NCI-H1436 (cell line): ENCODE measurements around the gene CAPZA2.
"Not testable (repeated sequence)": the region's sequence is repeated elsewhere in the genome, so short reads cannot be mapped to it uniquely, and the experiment has no call there.

ENCODE experiments used
- DNase-seq: peaks from one replicate; lab custom pipeline; 2025; lab: John Stamatoyannopoulos, UW

Gene CAPZA2

DNA sequence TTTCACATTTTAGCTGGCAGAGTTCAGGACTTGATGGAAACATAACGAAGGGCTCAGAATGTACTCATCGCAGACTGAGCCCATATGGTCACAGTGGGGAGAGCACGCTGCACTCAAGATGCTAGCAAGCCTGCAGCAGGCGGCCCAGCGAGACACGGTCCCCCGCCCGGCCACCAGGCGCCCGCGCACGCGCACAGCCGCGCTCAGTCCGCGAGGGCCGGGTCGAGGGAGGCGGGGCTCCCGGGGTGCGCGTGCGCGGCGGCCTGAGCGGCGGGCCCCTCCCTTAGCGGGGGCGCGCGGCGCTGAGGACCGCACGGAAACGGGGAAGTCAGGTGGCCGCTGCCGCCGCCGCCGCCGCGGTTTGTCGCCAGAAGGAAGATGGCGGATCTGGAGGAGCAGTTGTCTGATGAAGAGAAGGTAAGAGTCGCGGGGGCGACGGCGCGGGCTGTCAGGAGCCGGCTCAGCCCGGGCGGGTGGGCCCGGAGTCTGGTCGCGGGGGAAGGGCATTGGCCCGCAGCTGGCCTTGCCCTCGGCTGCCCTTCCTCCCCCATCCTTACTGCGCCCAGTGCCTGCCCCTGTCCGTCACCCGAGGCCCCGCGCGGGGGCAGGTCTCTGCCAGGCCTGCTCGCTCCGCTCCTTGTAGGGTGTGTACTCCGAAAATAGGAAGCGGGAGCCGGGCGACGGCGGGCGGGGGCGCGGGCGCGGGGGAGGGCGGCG, at the start of gene CAPZA2:
Gene CAPZA2 (plus strand): TSS at position 354 of the 717 bp plus-strand sequence. CDS start 25 bp downstream, at position 379.
- peak; percentile 88 for DNase-seq

GRCh38 chr7:116812860-116813259, 49.5 kb upstream of the CAPZA2 start:
- no peak for DNase-seq

- not testable (repeated sequence) for DNase-seq
Measured at GRCh38 chr7:116813371-116813770, 49.0 kb upstream of the CAPZA2 start.

DNA sequence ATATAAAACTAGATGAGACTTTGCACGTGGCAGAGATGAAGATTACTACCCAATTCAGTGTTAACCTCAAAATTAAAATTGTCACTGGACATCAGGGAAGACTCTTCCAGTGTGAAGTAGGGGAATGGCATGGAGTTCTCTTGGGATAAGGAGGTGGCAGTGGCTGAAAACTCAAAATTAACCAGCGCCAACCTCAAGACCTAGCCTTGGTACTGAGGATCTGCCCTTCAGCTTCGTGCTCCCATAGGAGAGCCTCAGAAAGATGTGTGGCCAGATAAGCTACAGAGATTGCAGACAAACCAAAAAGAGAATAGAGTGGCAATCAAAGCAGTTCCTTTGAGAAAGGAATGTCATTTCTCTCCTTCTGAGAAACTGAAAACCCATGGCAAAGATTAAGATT, 47.3 kb upstream of the CAPZA2 start:
- no peak for DNase-seq

- no peak for DNase-seq
Measured at GRCh38 chr7:116820149-116820548, 42.2 kb upstream of the CAPZA2 start.

DNA sequence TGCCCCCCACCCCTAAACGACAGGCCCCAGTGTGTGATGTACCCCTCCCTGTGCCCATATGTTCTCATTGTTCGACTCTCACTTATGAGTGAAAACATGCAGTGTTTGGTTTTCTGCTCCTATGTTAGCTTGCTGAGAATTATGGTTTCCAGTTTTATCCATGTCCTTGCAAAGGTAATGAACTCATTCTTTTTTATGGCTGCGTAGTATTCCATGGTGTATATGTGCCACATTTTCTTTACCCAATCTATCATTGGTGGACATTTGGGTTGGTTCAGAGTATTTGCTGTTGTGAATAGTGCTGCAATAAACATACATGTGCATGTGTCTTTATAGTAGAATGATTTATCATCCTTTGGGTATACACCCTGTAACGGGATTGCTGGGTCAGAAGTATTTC, 40.7 kb upstream of the CAPZA2 start:
- DNase-seq, result not testable (repeated sequence)

- no peak for DNase-seq
Measured at GRCh38 chr7:116824449-116824848, 37.9 kb upstream of the CAPZA2 start.

GRCh38 chr7:116828281-116828680, 34.1 kb upstream of the CAPZA2 start:
- no peak for DNase-seq

DNA sequence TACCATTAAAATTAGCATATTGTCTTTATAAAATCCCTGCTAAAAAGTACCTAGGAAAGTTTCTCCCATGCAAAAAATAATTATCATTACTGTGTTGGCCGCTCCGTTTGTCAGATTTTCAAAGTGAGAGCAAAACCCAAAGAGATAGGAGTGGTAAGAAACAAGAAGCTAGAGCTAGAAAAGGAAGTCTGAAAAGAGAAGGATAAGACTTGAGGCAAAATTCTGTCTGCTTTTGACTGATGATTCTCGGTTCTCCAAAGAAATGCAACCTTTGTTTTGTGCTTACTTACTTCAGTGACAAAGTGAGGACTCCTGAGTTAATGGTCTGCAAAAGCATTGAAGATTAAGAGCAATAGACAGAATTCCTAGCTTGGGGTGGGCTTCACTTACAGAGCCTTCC, 33.3 kb upstream of the CAPZA2 start:
- DNase-seq, result no peak

- no peak for DNase-seq
Measured at GRCh38 chr7:116829493-116829892, 32.9 kb upstream of the CAPZA2 start.

- DNase-seq, result no peak
Measured at GRCh38 chr7:116832692-116833091, 29.7 kb upstream of the CAPZA2 start.

- no peak for DNase-seq
Measured at GRCh38 chr7:116834815-116835504, 27.4 kb upstream of the CAPZA2 start.

GRCh38 chr7:116836048-116836447, 26.3 kb upstream of the CAPZA2 start:
- no peak for DNase-seq

GRCh38 chr7:116836911-116837310, 25.5 kb upstream of the CAPZA2 start:
- DNase-seq, result no peak

DNA sequence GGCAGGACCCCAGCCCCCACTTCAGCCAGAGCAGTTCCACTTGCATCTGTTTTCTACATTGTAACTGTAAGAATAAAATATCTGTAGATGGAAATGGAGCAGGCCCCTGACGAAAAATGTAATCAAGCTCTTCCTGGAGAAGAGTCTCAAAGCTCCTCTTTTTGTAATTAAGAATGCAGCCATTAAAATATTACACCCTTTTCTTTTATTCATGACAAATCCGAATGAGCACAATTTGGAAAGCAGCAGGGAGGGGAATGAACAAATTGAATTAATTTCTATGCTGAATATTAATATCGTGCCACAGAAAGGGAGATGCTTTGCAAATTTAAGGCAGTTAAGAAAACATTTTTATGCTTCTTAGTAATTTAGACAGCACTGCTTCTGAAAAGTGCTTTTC, 24.8 kb upstream of the CAPZA2 start:
- DNase-seq, result no peak

- no peak for DNase-seq
Measured at GRCh38 chr7:116840256-116840655, 22.1 kb upstream of the CAPZA2 start.

- DNase-seq, result no peak
Measured at GRCh38 chr7:116842371-116842770, 20.0 kb upstream of the CAPZA2 start.

DNA sequence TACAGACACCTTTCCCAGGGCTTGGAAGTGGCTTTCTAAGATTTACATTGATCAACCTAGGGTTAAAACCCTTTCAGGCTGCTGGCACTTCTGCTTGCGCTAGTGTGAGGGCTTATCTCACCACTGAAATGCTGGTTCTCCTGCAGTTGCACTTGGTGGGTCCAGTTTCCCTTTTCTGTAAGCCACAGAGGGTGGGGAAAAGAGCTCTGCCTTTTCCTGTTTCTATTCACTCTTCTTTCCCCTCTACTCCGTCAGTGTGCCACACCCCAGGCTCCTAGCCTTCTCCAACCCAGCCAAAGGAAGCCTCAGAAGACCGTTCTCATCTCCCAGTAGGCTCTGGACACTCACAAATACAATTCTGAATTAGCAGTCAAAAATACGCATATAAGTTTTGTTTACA, 19.0 kb upstream of the CAPZA2 start:
- DNase-seq, result no peak

DNA sequence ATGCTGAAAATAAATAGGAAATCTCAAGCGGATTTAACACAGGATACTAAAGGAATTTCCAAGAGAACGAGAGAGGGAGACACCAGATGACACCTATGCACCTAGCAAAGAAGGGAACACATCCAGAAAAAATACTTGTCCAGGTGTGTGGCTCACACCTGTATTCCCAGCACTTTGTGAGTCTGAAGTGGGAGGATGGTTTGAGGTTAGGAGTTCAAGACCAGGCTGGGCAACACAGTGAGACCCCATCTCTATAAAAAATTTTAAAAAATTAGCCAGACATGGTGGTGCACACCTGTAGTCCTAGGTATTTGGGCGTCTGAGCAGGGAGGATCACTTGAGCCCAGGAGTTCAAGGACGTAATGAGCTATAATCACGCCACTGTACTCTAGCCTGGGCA, 11.2 kb upstream of the CAPZA2 start:
- no peak for DNase-seq

GRCh38 chr7:116851671-116852070, 10.7 kb upstream of the CAPZA2 start:
- no peak for DNase-seq

- no peak for DNase-seq
Measured at GRCh38 chr7:116854132-116854531, 8.3 kb upstream of the CAPZA2 start.

GRCh38 chr7:116857052-116857451, 5.3 kb upstream of the CAPZA2 start:
- DNase-seq, result no peak

- no peak for DNase-seq
Measured at GRCh38 chr7:116859323-116859722, 3.1 kb upstream of the CAPZA2 start.

- DNase-seq, result no peak
Measured at GRCh38 chr7:116861717-116862116, 670 bp upstream of the CAPZA2 start.
